ENCODE measurements around the gene PACRG. TPM values are rescaled to one million over a fixed set of nuclear protein-coding genes. Genes with fewer than 3 reads are reported as not detected.
"Not testable (repeated sequence)": the region's sequence is repeated elsewhere in the genome, so short reads cannot be mapped to it uniquely, and the experiment has no call there.

PACRG gene
- total RNA-seq, 1 experiment from 2014 or later, result 0.59 TPM

DNA sequence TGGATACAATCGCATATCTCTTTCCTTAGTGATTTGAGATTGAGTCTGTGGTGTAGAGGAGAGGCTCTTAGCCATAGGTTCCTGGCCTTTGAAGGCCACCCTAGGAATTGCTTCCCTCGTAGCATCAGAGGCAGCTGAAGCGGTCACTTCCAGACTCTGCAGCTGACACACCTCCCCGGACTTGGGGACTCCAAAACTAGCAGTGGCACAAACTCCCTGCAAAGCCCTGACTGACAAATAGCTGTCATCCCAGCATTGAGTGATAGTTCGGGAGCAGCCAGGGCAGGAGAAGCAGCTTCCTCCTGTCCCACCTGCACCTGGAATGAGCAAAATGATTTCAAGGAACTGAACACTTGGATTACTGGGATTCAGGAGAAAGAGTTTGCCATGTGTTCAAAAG lies 586.2 kb downstream of the PACRG start:
- in situ Hi-C loops (cut with HindIII; ENCODE audit: low pct_unique_long_range_greater_than_20kb, low sequenced_read_pairs), result no loop called here
- no peak for TF ChIP-seq SIN3A (IDR thresholded peaks at IDR 0.05; ENCODE audit: borderline replicate concordance, insufficient read depth, low read depth, low read length)
- no peak for TF ChIP-seq POLR2AphosphoS5 (IDR thresholded peaks at IDR 0.05; ENCODE audit: low read depth, low read length)
- H3K27me3 ChIP-seq (ENCODE audit: control insufficient read depth, insufficient read depth, low read length), result no peaks in the 10 kb centered on the region
- no peaks in the 10 kb centered on the region for H3K9me3 ChIP-seq (ENCODE audit: control insufficient read depth, insufficient read depth, low read depth, low read length)
- no peak overlapping the region for H3K27ac ChIP-seq (ENCODE audit: low read length)
- DNase-seq (ENCODE audit: low read depth, low spot score), result no peak
- CTCF ChIA-PET, result no interaction called here
- POLR2A ChIA-PET, result no interaction called here
- ATAC-seq, result no peak
- H3K36me3 ChIP-seq (ENCODE audit: control insufficient read depth, insufficient read depth, low read length), result no peaks in the 10 kb centered on the region
- intact Hi-C loops (cut with micrococcal nuclease; ENCODE audit: unreplicated experiment), result no loop called here
- H3K4me3 ChIP-seq (ENCODE audit: low read depth in 2 of 2, low read length in 2 of 2), result no peak overlapping the region
- no TSS peak for BruUV-seq (replicated peaks)
- peaks cover 9% of the 10 kb centered on the region for H3K4me1 ChIP-seq (ENCODE audit: control insufficient read depth, insufficient read depth, low read length)

DNA sequence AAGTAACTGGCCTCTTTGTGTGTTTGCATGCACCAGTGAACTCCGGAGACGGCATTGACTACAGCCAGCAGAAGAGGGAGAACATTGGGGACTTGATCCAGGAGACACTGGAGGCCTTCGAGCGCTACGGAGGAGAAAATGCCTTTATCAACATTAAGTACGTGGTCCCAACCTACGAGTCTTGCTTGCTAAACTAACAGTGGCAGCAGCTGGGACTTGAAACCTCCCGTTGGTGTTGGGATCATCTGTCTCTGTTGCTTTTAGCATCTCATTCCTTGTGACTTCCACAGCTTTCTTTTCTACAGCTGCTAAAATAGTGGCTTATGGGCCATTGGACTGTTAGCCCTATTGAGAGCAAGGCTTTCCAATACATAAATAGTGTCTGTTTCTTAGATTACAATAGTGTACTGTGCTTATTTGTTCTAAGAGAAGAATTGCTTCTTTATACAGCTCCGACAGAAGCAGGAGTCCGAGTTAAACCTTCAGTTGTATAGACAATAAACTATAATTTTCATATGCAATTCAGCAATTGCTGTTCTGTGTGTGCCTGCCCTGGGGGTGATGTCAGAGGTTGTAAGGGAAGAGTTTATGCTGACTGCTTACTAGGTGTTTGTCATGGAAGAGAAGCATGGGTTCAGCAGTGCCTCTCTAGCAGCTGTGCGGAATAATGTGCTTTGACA lies 587.2 kb downstream of the PACRG start:
- Histone ChIP-seq H3K27ac (ENCODE audit: low read length) (peak overlapping the region; percentile 41), H3K4me3 (ENCODE audit: low read depth in 2 of 2, low read length in 2 of 2) (no peak overlapping the region), H3K9me3 (ENCODE audit: control insufficient read depth, insufficient read depth, low read depth, low read length) (no peaks in the 10 kb centered on the region), H3K36me3 (ENCODE audit: control insufficient read depth, insufficient read depth, low read length) (no peaks in the 10 kb centered on the region), H3K27me3 (ENCODE audit: control insufficient read depth, insufficient read depth, low read length) (no peaks in the 10 kb centered on the region), H3K4me1 (ENCODE audit: control insufficient read depth, insufficient read depth, low read length) (peaks cover 9% of the 10 kb centered on the region)
- DNase-seq (ENCODE audit: low read depth, low spot score), result no peak
- CTCF ChIA-PET, result no interaction called here
- no peak for ATAC-seq
- no TSS peak for BruUV-seq (replicated peaks)
- POLR2A ChIA-PET, result no interaction called here
- TF ChIP-seq SIN3A (IDR thresholded peaks at IDR 0.05; ENCODE audit: borderline replicate concordance, insufficient read depth, low read depth, low read length), result no peak
- TF ChIP-seq, protein P1, sequence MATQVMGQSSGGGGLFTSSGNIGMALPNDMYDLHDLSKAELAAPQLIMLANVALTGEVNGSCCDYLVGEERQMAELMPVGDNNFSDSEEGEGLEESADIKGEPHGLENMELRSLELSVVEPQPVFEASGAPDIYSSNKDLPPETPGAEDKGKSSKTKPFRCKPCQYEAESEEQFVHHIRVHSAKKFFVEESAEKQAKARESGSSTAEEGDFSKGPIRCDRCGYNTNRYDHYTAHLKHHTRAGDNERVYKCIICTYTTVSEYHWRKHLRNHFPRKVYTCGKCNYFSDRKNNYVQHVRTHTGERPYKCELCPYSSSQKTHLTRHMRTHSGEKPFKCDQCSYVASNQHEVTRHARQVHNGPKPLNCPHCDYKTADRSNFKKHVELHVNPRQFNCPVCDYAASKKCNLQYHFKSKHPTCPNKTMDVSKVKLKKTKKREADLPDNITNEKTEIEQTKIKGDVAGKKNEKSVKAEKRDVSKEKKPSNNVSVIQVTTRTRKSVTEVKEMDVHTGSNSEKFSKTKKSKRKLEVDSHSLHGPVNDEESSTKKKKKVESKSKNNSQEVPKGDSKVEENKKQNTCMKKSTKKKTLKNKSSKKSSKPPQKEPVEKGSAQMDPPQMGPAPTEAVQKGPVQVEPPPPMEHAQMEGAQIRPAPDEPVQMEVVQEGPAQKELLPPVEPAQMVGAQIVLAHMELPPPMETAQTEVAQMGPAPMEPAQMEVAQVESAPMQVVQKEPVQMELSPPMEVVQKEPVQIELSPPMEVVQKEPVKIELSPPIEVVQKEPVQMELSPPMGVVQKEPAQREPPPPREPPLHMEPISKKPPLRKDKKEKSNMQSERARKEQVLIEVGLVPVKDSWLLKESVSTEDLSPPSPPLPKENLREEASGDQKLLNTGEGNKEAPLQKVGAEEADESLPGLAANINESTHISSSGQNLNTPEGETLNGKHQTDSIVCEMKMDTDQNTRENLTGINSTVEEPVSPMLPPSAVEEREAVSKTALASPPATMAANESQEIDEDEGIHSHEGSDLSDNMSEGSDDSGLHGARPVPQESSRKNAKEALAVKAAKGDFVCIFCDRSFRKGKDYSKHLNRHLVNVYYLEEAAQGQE (IDR thresholded peaks at IDR 0.05; ENCODE audit: insufficient read depth in 1 of 2, low read depth in 2 of 2, low read length in 1 of 2), result no peak
- TF ChIP-seq, protein P2, sequence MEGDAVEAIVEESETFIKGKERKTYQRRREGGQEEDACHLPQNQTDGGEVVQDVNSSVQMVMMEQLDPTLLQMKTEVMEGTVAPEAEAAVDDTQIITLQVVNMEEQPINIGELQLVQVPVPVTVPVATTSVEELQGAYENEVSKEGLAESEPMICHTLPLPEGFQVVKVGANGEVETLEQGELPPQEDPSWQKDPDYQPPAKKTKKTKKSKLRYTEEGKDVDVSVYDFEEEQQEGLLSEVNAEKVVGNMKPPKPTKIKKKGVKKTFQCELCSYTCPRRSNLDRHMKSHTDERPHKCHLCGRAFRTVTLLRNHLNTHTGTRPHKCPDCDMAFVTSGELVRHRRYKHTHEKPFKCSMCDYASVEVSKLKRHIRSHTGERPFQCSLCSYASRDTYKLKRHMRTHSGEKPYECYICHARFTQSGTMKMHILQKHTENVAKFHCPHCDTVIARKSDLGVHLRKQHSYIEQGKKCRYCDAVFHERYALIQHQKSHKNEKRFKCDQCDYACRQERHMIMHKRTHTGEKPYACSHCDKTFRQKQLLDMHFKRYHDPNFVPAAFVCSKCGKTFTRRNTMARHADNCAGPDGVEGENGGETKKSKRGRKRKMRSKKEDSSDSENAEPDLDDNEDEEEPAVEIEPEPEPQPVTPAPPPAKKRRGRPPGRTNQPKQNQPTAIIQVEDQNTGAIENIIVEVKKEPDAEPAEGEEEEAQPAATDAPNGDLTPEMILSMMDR (IDR thresholded peaks at IDR 0.05), result no peak
- intact Hi-C loops (cut with micrococcal nuclease; ENCODE audit: unreplicated experiment) (no loop called here), in situ Hi-C loops (cut with HindIII; ENCODE audit: low pct_unique_long_range_greater_than_20kb, low sequenced_read_pairs) (no loop called here)

DNA sequence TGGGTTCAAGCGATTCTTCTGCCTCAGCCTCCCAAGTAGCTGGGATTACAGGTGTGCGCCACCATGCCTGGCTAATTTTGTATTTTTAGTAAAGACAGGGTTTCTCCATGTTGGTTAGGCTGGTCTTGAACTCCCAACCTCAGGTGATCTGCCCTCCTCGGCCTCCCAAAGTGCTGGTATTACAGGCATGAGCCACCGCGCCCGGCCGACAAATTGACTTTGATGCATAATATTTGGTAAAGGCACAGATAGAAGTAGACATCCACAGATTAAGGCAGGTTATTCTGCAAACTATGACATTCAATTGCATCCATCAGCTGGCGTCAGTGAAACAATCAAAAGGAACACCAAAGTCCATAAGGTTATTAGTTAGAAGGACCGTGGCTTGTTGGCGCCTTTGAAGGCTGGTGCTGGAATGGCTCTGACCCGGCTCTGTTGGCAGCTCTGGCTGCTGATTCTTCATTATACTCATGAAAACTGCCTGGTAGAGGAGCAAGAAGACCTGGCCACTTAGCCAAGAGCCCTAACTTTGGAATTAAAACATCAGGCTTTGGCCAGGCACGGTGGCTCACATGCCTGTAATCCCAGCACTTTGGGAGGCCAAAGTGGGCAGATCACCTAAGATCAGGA lies 589.2 kb downstream of the PACRG start:
- peaks cover 14% of the 10 kb centered on the region for H3K4me1 ChIP-seq (ENCODE audit: control insufficient read depth, insufficient read depth, low read length)
- H3K36me3 ChIP-seq (ENCODE audit: control insufficient read depth, insufficient read depth, low read length); DNase-seq (ENCODE audit: low read depth, low spot score); H3K9me3 ChIP-seq (ENCODE audit: control insufficient read depth, insufficient read depth, low read depth, low read length); CTCF ChIA-PET; H3K4me3 ChIP-seq (ENCODE audit: low read depth in 2 of 2, low read length in 2 of 2); H3K27me3 ChIP-seq (ENCODE audit: control insufficient read depth, insufficient read depth, low read length); ATAC-seq; H3K27ac ChIP-seq (ENCODE audit: low read length); intact Hi-C loops (cut with micrococcal nuclease; ENCODE audit: unreplicated experiment); BruUV-seq (replicated peaks); in situ Hi-C loops (cut with HindIII; ENCODE audit: low pct_unique_long_range_greater_than_20kb, low sequenced_read_pairs): not testable (repeated sequence)
- POLR2A ChIA-PET, result interaction anchor here (0.7 kb wide), 1 partner anchor 43 kb away, joined by 7 read pairs; no protein-coding TSS in a partner anchor
